GM12878 (cell line): Measurements from ENCODE around the gene SNX12. TPM values are rescaled to one million over a fixed set of nuclear protein-coding genes. Genes with fewer than 3 reads are reported as not detected.
A peak's percentile ranks its signal among the peaks of the same experiment; 100 is the strongest.

Experiments used
- ATAC-seq: fragments of 200-7000 bp; cut with Tn5 transposase; 3 replicates; pipeline ENCODE4 v1.9.1; 2020; ENCODE audit warnings: mild to moderate bottlenecking, moderate library complexity
- BruUV-seq: library from RNA; stranded (reverse); fragments of 400-500 nt; replicated peaks from 2 replicates; lab custom pipeline; 2021; lab: Mats Ljungman, UMichigan
- CTCF ChIA-PET: fragments of 300-600 bp; sonication (Branson Sonifier 250); formaldehyde crosslinking; extraction: SDS; loops from one replicate; lab custom pipeline; 2021; ENCODE audit warnings: inconsistent platforms; lab: Yijun Ruan, JAX
- POLR2A ChIA-PET: fragments of 350-600 bp; formaldehyde crosslinking; extraction: SDS; loops from one replicate; lab custom pipeline; 2021; ENCODE audit warnings: inconsistent platforms; lab: Charles Lee
- RAD21 ChIA-PET: fragments of 300-600 bp; sonication (Branson Sonifier 250); formaldehyde crosslinking; loops from one replicate; lab custom pipeline; 2023; ENCODE audit warnings: antibody characterized with exemption; ENCODE audit not compliant: unreplicated experiment; lab: Charles Lee
- SMC1A ChIA-PET: fragments of 300-600 bp; sonication (Branson Sonifier 250); formaldehyde crosslinking; loops from one replicate; lab custom pipeline; 2023; ENCODE audit not compliant: unreplicated experiment, uncharacterized antibody; lab: Charles Lee
- DNase-seq: peaks from one replicate; pipeline ENCODE4 v3.0.0-alpha.2; 2011; ENCODE audit warnings: low read depth, low spot score
- FAIRE-seq: peaks from 3 replicates; lab custom pipeline; 2011; peaks lifted over from hg19 to GRCh38; lab: Jason Lieb, UNC
- H2AFZ ChIP-seq: 2 replicates; pipeline ENCODE4 v1.6.0; 2011; ENCODE audit warnings: low read depth, low read length, control low read depth; ENCODE audit not compliant: control insufficient read depth
- H3K27ac ChIP-seq: 2 replicates; pipeline ENCODE4 v1.5.1; 2011; ENCODE audit warnings: control low read depth; ENCODE audit not compliant: control insufficient read depth, insufficient read depth
- H3K27me3 ChIP-seq, 2 experiments: replicated peaks in 1 of 2; 2 replicates each; pipeline versions ENCODE4 v1.6.0 to v1.6.1; 2011; ENCODE audit warnings: low read length in 1 of 2; ENCODE audit not compliant: control insufficient read depth in 2 of 2, insufficient read depth in 2 of 2
- H3K36me3 ChIP-seq, 2 experiments: 2 replicates each; pipeline ENCODE4 v1.5.1; 2011; ENCODE audit warnings: low read length in 1 of 2; ENCODE audit not compliant: control insufficient read depth in 2 of 2, insufficient read depth in 2 of 2
- H3K4me1 ChIP-seq: 2 replicates; pipeline ENCODE4 v1.6.1; 2011; ENCODE audit warnings: mild to moderate bottlenecking, low read length, moderate library complexity, mixed read lengths; ENCODE audit not compliant: control insufficient read depth, insufficient read depth
- H3K4me2 ChIP-seq: 2 replicates; pipeline ENCODE4 v1.6.0; 2011; ENCODE audit warnings: control low read depth; ENCODE audit not compliant: control insufficient read depth, insufficient read depth
- H3K4me3 ChIP-seq: fragments of 200-600 bp; sonication (generic); 2 replicates; pipeline ENCODE4 v1.5.1; 2016
- H3K79me2 ChIP-seq: 2 replicates; pipeline ENCODE4 v1.6.0; 2011; ENCODE audit warnings: low read length; ENCODE audit not compliant: control insufficient read depth, insufficient read depth
- H3K9ac ChIP-seq: 2 replicates; pipeline ENCODE4 v1.8.0; 2011; ENCODE audit warnings: low read length, control low read depth, mixed read lengths; ENCODE audit not compliant: control insufficient read depth, insufficient read depth
- H3K9me3 ChIP-seq: replicated peaks from 3 replicates; pipeline ENCODE4 v1.5.1; 2011; ENCODE audit warnings: mild to moderate bottlenecking, low read length; ENCODE audit not compliant: control insufficient read depth, insufficient read depth
- H4K20me1 ChIP-seq: 2 replicates; pipeline ENCODE4 v1.6.0; 2011; ENCODE audit not compliant: control insufficient read depth, insufficient read depth
- LARP7 ChIP-seq: fragments of 450-650 bp; IDR thresholded peaks from 2 replicates; pipeline ENCODE4 v1.6.1; 2017; ENCODE audit warnings: mild to moderate bottlenecking
- MXI1 ChIP-seq: fragments of 150-350 bp; IDR thresholded peaks from 2 replicates; pipeline ENCODE4 v1.6.1; 2011; ENCODE audit warnings: low read depth, mild to moderate bottlenecking, inconsistent platforms, low read length, improper control_type of control experiment
- NBN ChIP-seq: fragments of 450-650 bp; IDR thresholded peaks from 2 replicates; pipeline ENCODE4 v1.6.1; 2016
- POLR2A ChIP-seq: IDR thresholded peaks from 2 replicates; pipeline ENCODE4 v1.6.1; 2011; ENCODE audit warnings: low read depth, mild to moderate bottlenecking, low read length
- USF2 ChIP-seq: IDR thresholded peaks from 2 replicates; pipeline ENCODE4 v1.6.1; 2011; ENCODE audit warnings: low read depth, low read length, improper control_type of control experiment, borderline replicate concordance
- WGBS: methylation state at CpG from one replicate; pipeline ENCODE4 v1.1.6; 2016; ENCODE audit warnings: low lambda C conversion rate; ENCODE audit not compliant: insufficient replicate concordance, insufficient coverage; ENCODE audit errors: missing lambda C conversion rate; 5-methylcytosine and 5-hydroxymethylcytosine counted together
- in situ Hi-C: fragments of 300-500 bp; cut with MboI; formaldehyde crosslinking; loops from 9 replicates; pipeline ENCODE4 v1.14.3; 2018; ENCODE audit warnings: mixed read lengths
- intact Hi-C: fragments of 100-400 bp; cut with micrococcal nuclease; formaldehyde crosslinking; loops from one replicate; pipeline ENCODE4 v1.14.2; 2022; ENCODE audit not compliant: unreplicated experiment
- polyA plus RNA-seq, 11 experiments: library from polyadenylated mRNA; depleted of rRNA in 4 of 11; unstranded in 6 of 11; stranded (reverse) in 5 of 11; fragments of >200 nt; fragmentation: Nextera tagmentation in 4 of 11; fragmentation: Illumina TruSeq in 1 of 11; extraction: Ambion mirVana in 4 of 11; extraction: Trizol in 1 of 11; gene quantifications; 1 replicate in 1 of 11; 2 replicates in 10 of 11; pipeline versions ENCODE4 v1.2.1 to v1.2.3, GENCODE V29; 2011 to 2016; ENCODE audit warnings: inconsistent platforms in 2 of 11, missing spikeins in 2 of 11, low read depth in 1 of 11
- total RNA-seq, 4 experiments: library from RNA; depleted of rRNA in 3 of 4; stranded (reverse); fragments of >200 nt in 3 of 4; fragmentation: Illumina TruSeq in 1 of 4; extraction: Trizol in 1 of 4; gene quantifications; 2 replicates each; pipeline versions ENCODE4 v1.2.1 to v1.2.3, GENCODE V29; 2013 to 2021

Gene SNX12
- total and polyA plus RNA-seq, 10 of the 15 experiments (the other 5 are each of a cell fraction or from before 2014, with no cell fraction given), result 4.4 to 50.4 (median 34.2) TPM

GRCh38 chrX:71095981-71096759 is 28.0 kb upstream of the SNX12 start:
- ChIA-PET CTCF (interaction anchor here (2.0 to 2.3 kb wide), 2 partner anchors 15 to 22 kb away, joined by 10 to 22 read pairs; partner anchors contain the start of genes IL2RG and MED12), SMC1A (interaction anchor here (0.7 to 2.7 kb wide), 3 partner anchors 22 to 84 kb away, joined by 3 to 10 read pairs (median 7); partner anchors contain the start of gene MED12), POLR2A (interaction anchor here (1.1 to 1.3 kb wide), 2 partner anchors 15 to 86 kb away, joined by 3 to 4 read pairs; partner anchors contain the start of gene IL2RG), RAD21 (interaction anchor here (0.6 to 2.4 kb wide), 3 partner anchors 16 to 187 kb away, joined by 5 to 10 read pairs (median 5); partner anchors contain the start of genes IL2RG and NONO)
- no peak for TF ChIP-seq USF2
- 0 out of 2 replicates have a peak, but pooled peaks have one; percentile 12 for TF ChIP-seq LARP7
- TF ChIP-seq POLR2A, result peak; percentile 25; the same call in 1 of the 2 replicates
- TF ChIP-seq MXI1, result 0 out of 2 replicates have a peak, but pooled peaks have one; percentile 12
- TF ChIP-seq NBN, result 0 out of 2 replicates have a peak, but pooled peaks have one; percentile 15
- Histone ChIP-seq H3K36me3 (no peaks in the 10 kb centered on the region), H3K9ac (peak overlapping the region; percentile 62), H4K20me1 (no peaks in the 10 kb centered on the region), H2AFZ (peak overlapping the region; percentile 81), H3K4me3 (peak overlapping the region; percentile 64), H3K4me1 (no peaks in the 10 kb centered on the region), H3K79me2 (no peaks in the 10 kb centered on the region), H3K27me3 (no peaks in the 10 kb centered on the region), H3K27ac (no peak overlapping the region), H3K9me3 (no peaks in the 10 kb centered on the region), H3K4me2 (peak overlapping the region; percentile 79)
- intact Hi-C loops, result loop anchor here (10.0 kb wide), 1 partner anchor 189 kb away; the partner anchor contains the start of gene NONO
- FAIRE-seq (no peak), ATAC-seq (peak; percentile 45), DNase-seq (no peak)
- BruUV-seq, result TSS peak; percentile 87
- in situ Hi-C loops, result no loop called here
- WGBS, result 34% methylated on average over 34 of the region's 46 CpGs
